ENCODE measurements around the gene SNX17.
A peak's percentile ranks its signal among the peaks of the same experiment; 100 is the strongest.
"Not testable (repeated sequence)": the region's sequence is repeated elsewhere in the genome, so short reads cannot be mapped to it uniquely, and the experiment has no call there.

The SNX17 gene

DNA sequence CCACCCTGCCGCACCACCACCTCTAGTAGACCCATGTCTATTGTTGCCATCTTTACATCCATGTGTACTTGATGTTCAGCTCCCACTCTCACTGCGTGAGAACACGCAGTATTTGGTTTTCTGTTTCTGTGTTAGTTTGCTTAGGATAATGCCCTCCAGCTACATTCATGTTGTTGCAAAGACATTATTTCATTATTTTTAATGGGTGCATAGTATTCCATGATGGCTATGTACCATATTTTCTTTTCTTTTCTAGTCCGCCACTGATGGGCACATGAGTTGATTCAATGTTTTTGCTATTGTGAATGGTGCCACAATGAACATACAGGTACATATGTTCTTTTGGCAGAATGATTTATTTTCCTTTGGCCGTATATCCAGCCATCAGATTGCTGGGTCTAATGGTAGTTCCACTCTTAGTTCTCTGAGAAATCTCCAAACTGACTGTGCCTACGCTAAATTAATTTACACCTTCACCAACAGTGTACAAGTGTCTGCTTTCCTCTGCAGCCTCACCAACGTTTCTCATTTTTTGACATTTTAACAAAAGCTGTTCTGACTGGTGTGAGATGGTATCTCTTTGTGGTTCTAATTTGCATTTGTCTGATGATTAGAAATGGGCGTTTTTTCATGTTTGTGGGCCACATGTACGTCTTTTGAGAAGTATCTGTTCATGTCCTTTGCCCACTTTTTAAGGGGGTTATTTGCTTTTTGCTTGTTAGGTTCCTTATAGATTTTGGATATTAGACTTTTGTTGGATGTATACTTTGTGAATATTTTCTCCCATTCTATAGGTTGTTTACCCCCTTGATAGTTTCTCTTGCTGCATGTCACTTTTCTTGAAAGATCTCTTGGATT is 20.6 kb downstream of the SNX17 start:
- no peak overlapping the region for H3K4me3 ChIP-seq (ENCODE audit: low read depth, low read length)
- no peak for DNase-seq (ENCODE audit: low read depth)

DNA sequence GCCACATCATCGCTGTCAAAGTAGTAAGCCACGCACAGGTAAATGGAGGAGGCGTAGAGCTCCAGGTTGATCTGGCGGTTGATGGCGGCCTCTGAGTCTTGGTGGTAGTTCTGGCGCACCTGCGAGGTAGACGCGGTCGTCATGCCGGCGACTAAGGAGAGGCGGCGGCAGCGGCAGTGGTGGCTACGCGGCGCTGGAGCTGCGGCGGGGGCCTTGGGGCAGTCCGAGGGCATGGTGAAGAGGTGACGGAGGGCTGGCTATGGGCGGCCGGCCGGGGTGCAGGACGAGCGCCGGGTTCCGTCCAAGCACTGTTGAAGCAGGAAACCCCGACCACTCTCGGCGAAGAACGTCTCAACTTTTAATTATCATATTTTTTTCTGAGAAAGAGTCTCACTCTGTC is 22.8 kb downstream of the SNX17 start:
- DNase-seq (ENCODE audit: low read depth): no peak
- H3K4me3 ChIP-seq (ENCODE audit: low read depth, low read length): no peak overlapping the region

DNA sequence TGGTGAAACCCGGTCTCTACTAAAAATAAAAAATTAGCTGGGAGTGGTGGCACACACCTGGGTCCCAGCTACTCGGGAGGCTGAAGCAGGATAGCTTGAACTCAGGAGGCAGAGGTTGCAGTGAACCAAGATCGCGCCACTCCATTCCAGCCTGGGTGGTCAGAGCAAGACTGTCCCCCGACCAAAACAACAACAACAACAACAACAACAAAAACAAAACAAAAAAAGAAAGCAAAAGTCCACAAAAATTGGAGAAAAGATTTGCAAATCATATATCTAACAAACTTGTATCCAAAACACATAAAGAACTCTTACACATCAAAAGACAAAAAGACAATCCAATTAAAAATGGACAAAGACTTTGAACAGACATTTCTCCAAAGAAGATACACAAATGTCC is 28.5 kb downstream of the SNX17 start:
- no peak overlapping the region for H3K4me3 ChIP-seq (ENCODE audit: low read depth, low read length)
- DNase-seq (ENCODE audit: low read depth): no peak

DNA sequence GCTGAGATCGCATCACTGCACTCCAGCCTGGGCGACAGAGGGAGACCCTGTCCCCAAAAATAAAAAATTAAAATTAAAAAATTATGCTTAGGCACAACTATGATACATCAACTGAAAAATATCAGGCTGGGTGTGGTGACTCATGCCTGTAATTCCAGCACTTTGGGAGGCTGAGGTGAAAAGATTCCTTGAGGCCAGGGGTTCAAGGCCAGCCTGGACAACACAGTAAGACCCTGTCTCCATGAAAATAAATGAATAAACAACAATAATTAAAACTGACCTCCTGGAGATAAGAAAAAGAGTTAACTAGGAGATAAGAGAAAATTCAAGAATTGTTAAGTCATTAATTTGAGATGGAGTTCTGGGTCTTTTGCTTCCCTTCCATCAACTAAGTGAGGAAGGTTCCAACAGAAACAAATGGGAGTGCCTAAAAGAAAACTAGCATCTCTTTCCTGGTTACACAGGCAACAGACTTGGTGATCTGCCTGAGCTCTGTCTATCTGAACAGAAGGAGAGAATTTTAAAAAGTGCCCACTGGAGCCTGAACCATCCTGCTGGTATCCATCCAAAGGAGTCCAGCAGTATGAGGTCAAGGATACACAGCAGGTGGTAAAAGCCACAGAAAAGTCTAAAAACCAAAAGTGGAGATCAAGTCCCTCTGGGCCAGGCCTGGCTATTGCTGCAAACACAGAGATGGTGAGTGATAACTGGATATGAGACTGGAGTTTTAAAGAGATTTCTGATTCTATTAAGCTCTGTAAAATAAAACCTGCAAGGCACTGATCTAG is 30.1 kb downstream of the SNX17 start:
- DNase-seq (ENCODE audit: low read depth): no peak
- no peak overlapping the region for H3K4me3 ChIP-seq (ENCODE audit: low read depth, low read length)

GRCh38 chr2:27407798-27408491 is 37.5 kb downstream of the SNX17 start:
- DNase-seq (ENCODE audit: low read depth): no peak
- peak overlapping the region; percentile 99 for H3K4me3 ChIP-seq (ENCODE audit: low read depth, low read length)

- DNase-seq (ENCODE audit: low read depth): no peak
- H3K4me3 ChIP-seq (ENCODE audit: low read depth, low read length): peak overlapping the region; percentile 99
These were observed 38.3 kb downstream of the SNX17 start for GRCh38 chr2:27408601-27409320.

- H3K4me3 ChIP-seq (ENCODE audit: low read depth, low read length): peak within 1 kb of the TSS; percentile 99
- DNase-seq (ENCODE audit: low read depth): peak; percentile 68
These were observed 39.1 kb downstream of the SNX17 start, which contains the start of gene PPM1G for GRCh38 chr2:27409321-27410073. Gene PPM1G (minus strand): TSS chr2:27409591. CDS start chr2:27409422, 169 bp downstream.

- no peak overlapping the region for H3K4me3 ChIP-seq (ENCODE audit: low read depth, low read length)
- DNase-seq (ENCODE audit: low read depth): no peak
These were observed 42.2 kb downstream of the SNX17 start for GRCh38 chr2:27412419-27413152.

DNA sequence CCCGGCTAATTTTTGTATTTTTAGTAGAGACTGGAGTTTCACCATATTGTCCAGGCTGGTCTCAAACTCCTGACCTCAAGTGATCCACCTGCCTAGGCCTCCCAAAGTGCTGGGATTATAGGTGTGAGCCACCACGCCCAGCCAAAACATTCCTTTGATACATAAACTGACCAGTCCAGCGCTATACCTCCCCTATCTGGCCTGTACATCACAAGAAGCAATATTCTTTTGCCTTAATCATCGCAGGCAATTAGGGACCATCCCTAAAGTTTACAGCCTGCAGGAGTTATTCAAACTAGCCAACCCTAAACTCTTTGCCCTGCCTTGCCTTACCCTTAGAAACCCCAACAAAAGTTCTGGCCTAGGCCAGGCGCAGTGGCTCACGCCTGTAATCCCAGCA is 45.7 kb downstream of the SNX17 start:
- H3K4me3 ChIP-seq (ENCODE audit: low read depth, low read length): no peak overlapping the region
- DNase-seq (ENCODE audit: low read depth): no peak

- no peak overlapping the region for H3K4me3 ChIP-seq (ENCODE audit: low read depth, low read length)
- no peak for DNase-seq (ENCODE audit: low read depth)
These were observed 50.6 kb downstream of the SNX17 start for GRCh38 chr2:27420996-27421395.

DNA sequence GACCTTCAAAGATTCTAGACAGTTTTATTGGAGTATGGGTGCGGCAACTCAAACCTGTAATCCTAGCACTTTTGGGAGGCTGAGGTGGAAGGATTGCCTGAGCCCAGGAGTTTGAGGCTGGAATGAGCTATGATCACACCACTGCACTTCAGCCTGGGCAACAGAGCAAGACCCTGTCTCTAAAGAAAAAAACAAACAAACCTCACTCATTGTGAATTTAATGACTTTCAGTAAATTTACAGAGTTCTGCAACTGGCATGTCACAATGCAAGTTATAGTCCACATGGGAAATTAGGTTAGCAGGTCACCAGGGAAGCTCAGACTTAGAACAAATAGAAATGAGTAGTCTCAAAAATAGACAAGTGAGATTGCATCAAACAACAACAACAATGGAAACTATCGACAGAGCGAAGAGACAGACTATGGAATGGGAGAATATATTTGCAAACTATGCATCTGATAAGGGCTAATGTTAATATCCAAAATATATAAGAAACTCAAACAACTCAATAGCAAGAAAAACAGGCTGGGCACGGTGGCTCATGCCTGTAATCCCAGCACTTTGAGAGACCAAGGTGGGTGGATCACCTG is 51.3 kb downstream of the SNX17 start:
- no peak for DNase-seq (ENCODE audit: low read depth)
- H3K4me3 ChIP-seq (ENCODE audit: low read depth, low read length): no peak overlapping the region

- DNase-seq (ENCODE audit: low read depth): no peak
- no peak overlapping the region for H3K4me3 ChIP-seq (ENCODE audit: low read depth, low read length)
These were observed 52.5 kb downstream of the SNX17 start for GRCh38 chr2:27422958-27423357.

GRCh38 chr2:27425039-27425438 is 54.6 kb downstream of the SNX17 start:
- not testable (repeated sequence) for H3K4me3 ChIP-seq (ENCODE audit: low read depth, low read length); DNase-seq (ENCODE audit: low read depth)
